ENCODE data around the gene HES1. TPM values are rescaled to one million over a fixed set of nuclear protein-coding genes. Genes with fewer than 3 reads are reported as not detected.

HES1 gene
- polyA plus RNA-seq, 1 donor (not counting 4 experiments of a cell fraction or from before 2014, with no cell fraction given): 138 TPM

DNA sequence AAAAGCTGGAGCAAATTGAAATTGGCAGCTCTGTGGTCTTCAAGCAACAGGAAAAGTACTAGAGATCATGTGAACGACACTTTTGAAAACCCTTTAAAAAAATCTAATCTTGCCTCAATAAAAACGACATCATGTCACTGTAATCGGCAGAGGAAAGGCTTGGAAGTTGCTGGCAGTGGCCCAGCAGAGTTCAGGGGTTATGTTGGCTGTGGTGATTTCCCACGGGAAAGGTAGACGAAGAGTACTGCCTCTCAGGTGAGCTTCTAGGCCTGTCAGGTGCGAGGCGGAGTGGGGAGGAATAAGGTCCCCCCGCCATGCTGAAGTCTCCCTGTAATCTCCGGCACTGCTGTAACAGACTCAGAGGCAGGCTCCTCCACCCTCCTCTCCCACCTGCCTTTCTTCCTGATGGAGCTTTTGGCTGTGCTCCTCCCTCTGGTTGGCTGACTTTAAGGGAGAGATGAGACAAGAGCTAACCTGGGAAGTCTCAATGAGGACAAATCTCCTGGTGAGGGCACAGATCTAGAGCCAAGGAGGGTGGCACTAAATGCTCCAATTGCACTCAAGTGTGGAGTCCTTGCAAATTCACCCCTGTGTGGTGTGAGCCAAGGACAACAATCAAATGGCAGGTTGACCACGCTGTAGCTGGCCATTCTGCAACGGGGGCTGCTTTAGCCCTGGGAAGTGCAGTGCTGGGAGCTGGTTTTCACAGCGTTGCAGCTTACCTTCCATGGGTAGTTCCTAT, 18.7 kb upstream of the HES1 start:
- Histone ChIP-seq H2AFZ (ENCODE audit: control insufficient read depth, low read length) (no peak overlapping the region), H3K9me1 (ENCODE audit: control insufficient read depth, extremely low read depth, insufficient read depth, low read length) (no peaks in the 10 kb centered on the region), H3K4me2 (ENCODE audit: control insufficient read depth, extremely low read depth, insufficient read depth, low read depth, low read length) (no peak overlapping the region), H3K36me3 (ENCODE audit: control insufficient read depth in 2 of 2, extremely low read depth in 1 of 2, insufficient read depth in 2 of 2, low read length in 2 of 2) (no peaks in the 10 kb centered on the region), H3K4me3 (ENCODE audit: control insufficient read depth in 2 of 3, extremely low read depth in 1 of 3, insufficient read depth in 2 of 3, low read depth in 1 of 3, low read length in 3 of 3) (no peak overlapping the region), H3K79me2 (ENCODE audit: control insufficient read depth, insufficient read depth, low read length) (no peaks in the 10 kb centered on the region), H3K27me3 (ENCODE audit: control insufficient read depth, extremely low read depth, insufficient read depth, low read length) (peaks cover 21% of the 10 kb centered on the region), H3K9ac (ENCODE audit: control insufficient read depth, extremely low read depth, insufficient read depth, low read length) (no peak overlapping the region), H3K9me3 (ENCODE audit: control insufficient read depth, low read depth, low read length) (no peaks in the 10 kb centered on the region), H3K27ac (ENCODE audit: control insufficient read depth, insufficient read depth, low read length) (no peak overlapping the region), H4K20me1 (ENCODE audit: control insufficient read depth, extremely low read depth, insufficient read depth, low read length) (peaks cover 3% of the 10 kb centered on the region), H3K4me1 (ENCODE audit: control insufficient read depth, extremely low read depth, insufficient read depth, low read length) (peaks cover 11% of the 10 kb centered on the region)
- FAIRE-seq (no peak), DNase-seq (ENCODE audit: low read depth, low spot score) (no peak)
- no peak for TF ChIP-seq EZH2 (IDR thresholded peaks at IDR 0.05; ENCODE audit: low read length)
- TF ChIP-seq CTCF (optimal IDR thresholded peaks at IDR 0.05 in 1 of 3, IDR thresholded peaks at IDR 0.05 in 1 of 3, conservative IDR thresholded peaks at IDR 0.05 in 1 of 3; ENCODE audit: extremely low read depth in 1 of 3, insufficient read depth in 2 of 3, low read length in 3 of 3): no peak
- dilution Hi-C loops (cut with MboI; ENCODE audit: extremely low pct_ligation_motif_present, low sequenced_read_pairs): no loop called here

- no peak overlapping the region for H2AFZ ChIP-seq (ENCODE audit: control insufficient read depth, low read length)
- no peak overlapping the region for H3K27ac ChIP-seq (ENCODE audit: control insufficient read depth, insufficient read depth, low read length)
- H3K27me3 ChIP-seq (ENCODE audit: control insufficient read depth, extremely low read depth, insufficient read depth, low read length): peaks cover 21% of the 10 kb centered on the region
- H3K4me3 ChIP-seq (ENCODE audit: control insufficient read depth in 2 of 3, extremely low read depth in 1 of 3, insufficient read depth in 2 of 3, low read depth in 1 of 3, low read length in 3 of 3): no peak overlapping the region
- H3K36me3 ChIP-seq (ENCODE audit: control insufficient read depth in 2 of 2, extremely low read depth in 1 of 2, insufficient read depth in 2 of 2, low read length in 2 of 2): no peaks in the 10 kb centered on the region
- no peaks in the 10 kb centered on the region for H3K9me3 ChIP-seq (ENCODE audit: control insufficient read depth, low read depth, low read length)
- no peaks in the 10 kb centered on the region for H3K79me2 ChIP-seq (ENCODE audit: control insufficient read depth, insufficient read depth, low read length)
- no peak overlapping the region for H3K9ac ChIP-seq (ENCODE audit: control insufficient read depth, extremely low read depth, insufficient read depth, low read length)
- FAIRE-seq: no peak
- no peak overlapping the region for H3K4me2 ChIP-seq (ENCODE audit: control insufficient read depth, extremely low read depth, insufficient read depth, low read depth, low read length)
- dilution Hi-C loops (cut with MboI; ENCODE audit: extremely low pct_ligation_motif_present, low sequenced_read_pairs): no loop called here
- H4K20me1 ChIP-seq (ENCODE audit: control insufficient read depth, extremely low read depth, insufficient read depth, low read length): peaks cover 3% of the 10 kb centered on the region
- H3K4me1 ChIP-seq (ENCODE audit: control insufficient read depth, extremely low read depth, insufficient read depth, low read length): peaks cover 11% of the 10 kb centered on the region
- DNase-seq (ENCODE audit: low read depth, low spot score): no peak
- no peak for TF ChIP-seq CTCF (optimal IDR thresholded peaks at IDR 0.05 in 1 of 3, IDR thresholded peaks at IDR 0.05 in 1 of 3, conservative IDR thresholded peaks at IDR 0.05 in 1 of 3; ENCODE audit: extremely low read depth in 1 of 3, insufficient read depth in 2 of 3, low read length in 3 of 3)
- TF ChIP-seq EZH2 (IDR thresholded peaks at IDR 0.05; ENCODE audit: low read length): no peak
- H3K9me1 ChIP-seq (ENCODE audit: control insufficient read depth, extremely low read depth, insufficient read depth, low read length): no peaks in the 10 kb centered on the region
These were observed 17.0 kb upstream of the HES1 start for GRCh38 chr3:194118920-194119319.

All from keratinocyte (primary cell).